NCI-H748 (cell line): ENCODE data around the gene ITCH.
A peak's percentile ranks its signal among the peaks of the same experiment; 100 is the strongest.

Source experiments
- DNase-seq: peaks from one replicate; lab custom pipeline; 2025; ENCODE audit not compliant: unreplicated experiment; lab: John Stamatoyannopoulos, UW

The ITCH gene

DNA sequence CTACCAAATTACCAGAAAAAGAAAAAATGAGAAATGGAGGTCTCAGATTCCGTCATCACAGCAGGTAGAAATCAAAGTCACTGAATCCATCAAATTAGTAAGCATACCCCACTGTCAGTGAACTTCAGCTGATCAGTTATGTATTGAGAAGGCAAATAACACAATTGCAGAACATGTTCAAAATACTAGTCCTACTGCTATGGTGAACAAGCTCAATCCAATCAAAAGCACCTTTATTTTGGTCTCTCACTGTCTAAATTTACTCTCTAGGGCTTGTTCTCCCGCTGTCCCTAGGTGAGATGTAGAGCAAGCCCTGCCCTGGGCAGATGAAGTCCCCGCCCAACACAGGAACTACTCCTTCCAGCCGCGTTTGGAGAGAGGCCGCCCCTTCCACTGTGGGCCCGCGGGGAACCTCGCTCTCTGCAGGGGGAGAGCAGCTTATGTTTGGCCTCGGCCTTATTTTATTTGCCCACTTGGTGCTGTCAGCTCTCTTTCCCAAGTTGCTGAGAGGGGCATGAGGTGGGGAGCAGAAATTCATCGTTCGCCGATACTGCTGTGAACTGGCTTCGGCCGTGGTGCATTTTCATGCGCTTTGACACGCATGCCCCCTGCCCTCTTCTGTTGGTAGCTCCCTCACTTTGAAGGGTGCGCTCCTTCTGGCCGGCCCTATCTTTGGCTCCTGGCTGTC is 181.2 kb downstream of the ITCH start:
- DNase-seq, result no peak

- DNase-seq, result peak; percentile 92
Measured at GRCh38 chr20:34546751-34547181, 183.7 kb downstream of the ITCH start.

DNA sequence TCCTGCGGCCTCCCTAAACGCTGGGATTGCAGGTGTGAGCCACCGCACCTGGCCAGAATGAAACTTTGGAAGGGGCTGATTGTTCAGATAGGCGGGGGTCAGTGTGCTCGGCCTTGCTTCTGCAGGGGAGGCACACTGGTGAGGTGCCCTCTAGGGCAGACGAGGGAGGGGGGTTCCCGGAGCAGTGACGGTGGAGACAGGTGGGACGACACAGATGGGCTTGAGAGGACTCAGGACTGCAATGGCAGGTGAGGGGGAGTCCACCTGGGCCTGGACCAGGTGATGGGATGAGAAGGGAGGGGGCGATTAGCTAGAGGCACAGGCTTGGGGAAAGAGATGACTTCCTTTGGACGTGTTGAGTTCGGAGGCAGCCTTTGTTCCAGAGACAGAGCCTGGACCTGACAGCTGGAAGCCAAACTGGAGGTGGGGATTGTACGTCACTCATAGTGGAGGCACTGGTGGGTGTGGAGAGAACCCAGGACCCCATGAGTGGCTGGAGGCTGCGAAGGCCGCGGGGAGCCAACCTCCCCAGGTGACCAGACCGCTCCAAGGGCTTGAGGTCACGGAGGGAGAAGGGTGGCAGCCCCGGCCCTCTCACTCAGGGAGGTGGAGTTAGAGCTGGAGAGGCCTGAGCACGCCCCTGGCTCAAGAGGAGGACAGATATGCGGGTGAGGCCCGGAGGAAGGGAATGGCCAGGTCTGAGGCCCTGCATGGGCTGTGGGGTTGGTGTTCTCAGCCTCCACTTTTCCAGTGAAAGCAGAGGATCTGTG is 185.0 kb downstream of the ITCH start:
- no peak for DNase-seq

GRCh38 chr20:34549291-34549928 is 186.3 kb downstream of the ITCH start:
- peak; percentile 66 for DNase-seq

GRCh38 chr20:34549929-34550305 is 186.8 kb downstream of the ITCH start:
- no peak for DNase-seq

DNA sequence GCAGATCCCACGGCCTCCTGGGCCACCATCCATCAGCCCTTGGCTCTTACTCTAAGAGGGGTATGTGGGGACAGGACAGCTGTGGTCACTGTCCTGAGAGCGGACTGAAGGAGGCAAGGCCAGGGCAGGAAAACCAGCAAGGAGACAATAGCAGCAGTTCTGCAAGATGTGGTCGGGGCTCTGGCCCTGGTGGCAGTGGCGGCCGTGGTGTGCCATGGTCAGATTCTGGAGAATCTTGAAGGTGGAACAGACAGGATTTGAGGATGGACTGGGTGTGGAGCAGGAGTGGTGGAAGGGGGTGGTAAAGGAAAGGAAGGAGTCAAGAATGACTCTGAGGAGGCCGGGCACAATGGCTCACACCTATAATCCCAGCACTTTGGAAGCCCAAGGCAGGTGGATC is 189.5 kb downstream of the ITCH start:
- DNase-seq, result no peak

- DNase-seq, result peak; percentile 39
Measured at GRCh38 chr20:34553366-34553867, 190.3 kb downstream of the ITCH start.

- DNase-seq, result peak; percentile 38
Measured at GRCh38 chr20:34557936-34558319, 194.9 kb downstream of the ITCH start.

DNA sequence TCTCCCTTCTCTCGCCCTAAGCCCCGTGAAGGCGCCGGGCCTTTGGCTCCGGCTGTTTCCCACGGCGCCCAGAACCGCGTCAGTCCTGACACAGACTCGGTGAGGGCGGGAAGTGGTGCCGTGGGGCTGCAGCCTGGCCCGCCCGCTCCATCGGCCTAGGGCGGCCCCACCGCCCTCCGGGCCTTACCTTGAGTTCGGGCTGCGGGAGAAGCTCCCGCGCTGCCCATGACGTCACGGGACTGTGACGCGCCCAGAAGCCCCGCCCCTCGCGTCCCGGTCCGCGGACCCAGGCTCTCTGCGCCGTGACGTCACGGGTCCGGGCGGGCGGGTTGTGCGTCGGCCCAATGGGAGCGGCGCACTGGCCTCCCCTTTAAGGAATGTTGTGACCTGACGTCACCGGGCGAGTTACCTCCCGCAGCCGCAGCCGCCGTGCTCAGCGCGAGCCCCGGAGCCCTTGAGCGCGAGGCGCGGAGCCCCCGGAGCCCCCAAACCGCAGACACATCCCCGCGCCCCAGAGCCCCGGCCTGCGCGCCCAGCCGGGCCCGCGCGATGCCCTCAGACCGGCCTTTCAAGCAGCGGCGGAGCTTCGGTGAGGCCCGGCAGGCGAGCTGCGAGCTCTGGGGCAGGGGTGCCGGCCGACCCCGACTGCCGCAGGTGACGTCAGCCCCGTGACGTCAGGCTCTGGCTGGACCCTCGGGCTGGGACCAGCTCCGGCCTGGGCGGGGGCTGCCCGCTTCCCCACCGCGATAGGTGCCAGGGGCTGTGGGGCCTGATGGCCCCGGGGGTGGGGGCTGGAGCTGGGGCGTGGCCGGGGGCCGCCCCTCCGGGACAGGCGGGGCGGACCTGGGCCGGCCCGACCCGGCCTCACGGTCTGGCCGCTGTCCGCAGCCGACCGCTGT is 195.5 kb downstream of the ITCH start, which contains the start of gene MAP1LC3A:
Gene MAP1LC3A (plus strand): TSS at position 399 of the 899 bp plus-strand sequence. CDS start 151 bp downstream, at position 550.
- DNase-seq, result peak; percentile 78

GRCh38 chr20:34559311-34560140 is 196.5 kb downstream of the ITCH start:
- DNase-seq, result peak; percentile 24

- DNase-seq, result no peak
Measured at GRCh38 chr20:34560141-34560523, 197.1 kb downstream of the ITCH start.

DNA sequence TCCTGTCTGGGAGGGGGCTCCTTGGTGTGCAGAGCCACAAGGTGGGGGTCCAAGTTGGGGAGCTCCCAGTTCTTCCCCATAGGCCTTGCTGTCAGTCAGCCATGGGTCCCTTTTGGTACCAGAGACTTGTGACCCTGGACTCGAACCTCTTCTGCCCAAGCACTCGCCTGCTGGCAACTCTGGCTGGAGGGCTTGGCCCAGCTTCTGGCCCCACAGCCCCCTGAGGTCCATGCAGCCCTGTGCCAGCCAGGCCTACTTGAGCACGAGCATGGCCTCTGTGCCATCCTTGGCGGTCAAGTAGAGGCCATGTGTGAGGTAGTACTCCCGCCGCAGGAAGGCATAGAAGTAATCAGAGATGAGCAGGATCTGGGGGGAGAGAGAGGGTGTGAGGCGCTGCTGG is 197.5 kb downstream of the ITCH start:
- DNase-seq, result no peak
